Middle frontal gyrus (tissue), 1 donor: ENCODE results near the gene ZNF205.
"Not testable (repeated sequence)": the region's sequence is repeated elsewhere in the genome, so short reads cannot be mapped to it uniquely, and the experiment has no call there.

Experiments
- DNase-seq: peaks from one replicate; pipeline ENCODE4 v3.0.0-alpha.2; 2015; ENCODE audit warnings: low spot score; ENCODE audit errors: extremely low spot score

Gene ZNF205

DNA sequence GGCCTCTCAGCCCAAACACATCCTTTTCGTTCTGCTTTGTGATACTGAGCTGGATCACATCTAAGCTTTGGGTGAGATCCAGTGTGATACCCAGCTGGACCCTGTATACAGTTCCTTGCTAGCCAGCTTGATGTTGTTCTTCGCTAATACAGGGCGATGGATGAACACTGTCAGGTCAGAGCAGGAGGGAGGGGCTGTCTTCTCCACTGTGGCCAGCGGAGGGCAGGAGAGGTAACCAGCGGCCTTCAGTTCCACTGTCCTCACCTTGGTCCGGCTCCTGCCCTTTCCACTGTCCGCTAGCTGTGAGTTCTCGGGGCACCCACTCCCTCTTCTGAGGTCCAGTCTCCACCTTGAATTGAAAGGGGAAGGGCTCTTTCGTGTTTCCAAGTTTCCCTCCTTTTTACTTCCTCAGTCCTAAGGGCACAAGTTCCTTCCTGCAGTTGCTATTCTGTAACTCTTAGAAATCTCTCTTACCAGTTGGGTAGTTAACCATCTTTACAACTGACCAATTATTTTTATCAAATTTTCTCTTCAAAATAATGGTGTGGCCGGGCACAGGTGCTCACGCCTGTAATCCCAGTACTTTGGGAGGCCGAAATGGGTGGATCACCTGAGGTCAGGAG, 19.5 kb downstream of the ZNF205 start:
- no peak for DNase-seq

DNA sequence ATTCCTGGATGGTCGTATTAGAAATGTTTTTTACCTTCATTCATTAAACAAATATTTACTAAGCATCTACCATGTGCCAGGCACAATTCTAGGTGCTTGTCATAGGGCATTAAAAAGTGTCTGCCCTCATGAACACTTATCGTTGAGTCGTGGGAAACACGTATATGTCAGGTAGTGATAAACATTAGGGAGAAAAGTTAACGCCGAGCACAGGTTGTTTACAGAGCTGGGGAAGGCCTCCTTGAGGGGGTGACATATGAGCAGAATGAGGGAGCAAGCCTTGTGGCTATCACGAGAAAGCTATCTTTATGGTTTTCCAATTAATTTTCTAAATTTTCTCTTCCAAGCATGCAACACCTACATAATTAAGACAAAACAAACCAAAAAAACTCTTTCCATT, 21.5 kb downstream of the ZNF205 start:
- no peak for DNase-seq

DNA sequence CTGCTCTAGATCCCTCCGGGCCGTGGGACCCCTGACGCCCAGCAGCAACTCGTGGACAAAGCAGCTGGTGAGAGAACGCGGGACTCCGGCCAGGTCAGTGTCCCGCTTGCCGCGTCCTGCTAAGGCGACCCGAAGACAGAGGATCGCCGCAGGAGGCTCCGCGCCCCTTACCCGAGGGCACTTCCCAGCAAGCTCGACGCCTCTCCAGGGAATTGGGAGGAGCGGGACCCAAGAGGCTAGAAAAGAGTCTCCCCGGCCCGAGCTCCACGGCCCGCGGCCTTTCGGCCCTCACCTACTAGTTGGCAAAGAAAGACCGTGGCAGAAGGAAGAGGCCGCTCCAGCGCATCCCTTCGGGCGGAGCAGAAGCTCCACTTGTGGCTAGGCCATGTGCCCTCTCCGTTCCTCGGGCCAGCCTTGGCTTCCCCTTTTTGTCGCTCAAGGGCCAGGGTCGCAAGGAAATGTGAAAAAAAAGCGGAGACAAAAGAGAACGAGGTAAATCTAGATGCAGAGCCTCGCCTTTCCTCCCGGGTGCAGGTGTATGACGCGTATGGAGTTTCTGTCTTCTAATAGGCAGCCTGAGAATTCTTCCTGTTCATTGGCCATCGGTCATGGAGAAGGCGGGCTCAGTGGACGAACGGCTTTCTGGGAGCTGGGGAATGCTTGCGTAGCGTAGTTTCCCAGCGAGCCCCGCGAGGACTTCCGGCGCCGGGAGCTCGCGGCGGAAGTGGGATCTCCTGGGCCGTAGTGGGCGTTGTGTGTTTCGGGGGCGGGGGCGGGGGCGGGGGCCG, 22.1 kb downstream of the ZNF205 start, which contains the start of gene ZNF213:
ZNF213 (plus strand) TSS at position 692 of the 788 bp plus-strand sequence. CDS start 2,252 bp downstream, outside the sequence.
- DNase-seq: peak; percentile 94

DNA sequence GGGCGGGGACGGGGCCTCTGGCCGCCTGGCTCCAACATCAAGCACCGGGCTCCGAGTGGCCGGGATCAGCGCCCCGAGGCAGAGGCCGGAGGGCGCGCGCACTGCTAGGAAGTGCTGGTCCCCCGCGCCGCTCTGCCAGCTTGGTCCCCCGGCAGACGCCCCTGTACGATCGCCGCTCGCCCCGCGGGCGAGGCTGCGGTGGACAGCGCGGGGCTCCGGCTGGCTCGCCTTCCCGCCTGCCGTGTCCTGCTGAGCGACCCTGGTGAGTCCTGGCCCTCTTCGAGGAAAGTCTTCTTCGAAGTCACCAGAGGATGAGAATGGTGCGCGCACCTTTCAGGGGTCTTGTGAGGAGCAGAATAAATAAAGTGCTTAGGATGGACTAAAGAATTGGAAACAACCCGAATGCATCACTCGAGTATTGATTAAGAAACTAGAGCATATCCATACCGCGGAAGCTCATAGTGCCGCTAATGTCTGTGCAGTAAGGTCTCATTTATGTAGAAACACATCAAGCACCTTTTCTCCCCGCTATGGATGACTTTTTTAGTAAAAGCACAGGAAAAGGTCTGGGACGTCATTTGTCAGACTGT, 22.8 kb downstream of the ZNF205 start:
- DNase-seq: no peak

DNA sequence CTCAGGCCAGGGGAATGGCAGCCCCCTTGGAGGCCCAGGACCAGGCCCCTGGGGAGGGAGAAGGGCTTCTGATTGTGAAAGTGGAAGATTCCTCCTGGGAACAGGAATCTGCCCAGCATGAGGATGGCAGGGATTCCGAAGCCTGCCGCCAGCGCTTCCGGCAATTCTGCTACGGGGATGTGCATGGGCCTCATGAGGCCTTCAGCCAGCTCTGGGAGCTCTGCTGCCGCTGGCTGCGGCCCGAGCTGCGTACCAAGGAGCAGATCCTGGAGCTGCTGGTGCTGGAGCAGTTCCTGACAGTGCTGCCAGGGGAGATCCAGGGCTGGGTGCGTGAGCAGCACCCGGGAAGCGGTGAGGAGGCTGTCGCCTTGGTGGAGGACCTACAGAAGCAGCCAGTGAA, 24.9 kb downstream of the ZNF205 start:
- no peak for DNase-seq

- no peak for DNase-seq
Measured at GRCh38 chr16:3138342-3138741, 26.0 kb downstream of the ZNF205 start.

- DNase-seq: no peak
Measured at GRCh38 chr16:3138823-3139426, 26.5 kb downstream of the ZNF205 start.

GRCh38 chr16:3139561-3139960, 27.2 kb downstream of the ZNF205 start:
- not testable (repeated sequence) for DNase-seq

DNA sequence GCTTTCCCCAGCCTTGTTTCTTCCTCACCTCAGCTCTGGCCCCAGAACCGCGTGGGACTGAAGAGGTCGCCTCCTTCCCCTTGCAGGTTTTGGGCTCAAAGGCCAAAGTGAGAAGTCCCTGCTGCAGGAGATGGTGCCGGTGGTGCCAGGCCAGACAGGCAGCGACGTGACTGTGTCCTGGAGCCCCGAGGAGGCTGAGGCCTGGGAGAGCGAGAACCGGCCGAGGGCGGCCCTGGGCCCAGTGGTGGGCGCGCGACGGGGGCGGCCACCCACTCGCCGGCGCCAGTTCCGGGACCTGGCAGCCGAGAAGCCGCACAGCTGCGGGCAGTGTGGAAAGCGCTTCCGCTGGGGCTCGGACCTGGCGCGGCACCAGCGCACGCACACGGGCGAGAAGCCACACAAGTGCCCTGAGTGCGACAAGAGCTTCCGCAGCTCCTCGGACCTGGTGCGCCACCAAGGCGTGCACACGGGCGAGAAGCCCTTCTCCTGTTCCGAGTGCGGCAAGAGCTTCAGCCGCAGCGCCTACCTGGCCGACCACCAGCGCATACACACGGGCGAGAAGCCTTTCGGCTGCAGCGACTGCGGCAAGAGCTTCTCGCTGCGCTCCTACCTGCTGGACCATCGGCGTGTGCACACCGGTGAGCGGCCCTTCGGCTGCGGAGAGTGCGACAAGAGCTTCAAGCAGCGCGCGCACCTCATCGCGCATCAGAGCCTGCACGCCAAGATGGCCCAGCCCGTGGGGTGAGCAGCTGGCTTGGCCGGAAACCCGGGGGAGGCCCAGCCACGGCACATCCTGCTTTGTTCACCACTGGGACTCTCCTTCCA, 28.4 kb downstream of the ZNF205 start:
- DNase-seq: no peak

GRCh38 chr16:3141781-3142311, 29.5 kb downstream of the ZNF205 start:
- DNase-seq: no peak

DNA sequence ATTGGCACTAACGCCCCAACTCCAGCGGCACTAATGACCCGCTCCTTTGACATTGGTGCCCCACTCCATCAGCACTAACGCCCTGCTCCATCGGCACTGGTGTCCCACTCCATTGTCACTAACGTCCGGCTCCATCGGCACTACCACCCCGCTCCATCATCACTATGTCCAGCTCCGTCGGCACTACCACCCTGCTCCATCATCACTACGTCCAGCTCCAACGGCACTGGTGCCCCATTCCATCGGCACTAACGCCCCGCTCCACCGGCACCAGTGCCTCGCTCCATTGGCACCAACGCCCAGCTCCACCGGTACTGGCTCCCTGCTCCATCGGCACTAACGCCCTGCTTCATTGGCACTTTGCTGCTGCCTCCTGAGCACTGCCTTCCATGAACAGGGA, 29.9 kb downstream of the ZNF205 start:
- DNase-seq: no peak

- no peak for DNase-seq
Measured at GRCh38 chr16:3142770-3143169, 30.4 kb downstream of the ZNF205 start.

GRCh38 chr16:3143189-3143588, 30.8 kb downstream of the ZNF205 start:
- DNase-seq: no peak

GRCh38 chr16:3143598-3144320, 31.4 kb downstream of the ZNF205 start:
- DNase-seq: no peak

DNA sequence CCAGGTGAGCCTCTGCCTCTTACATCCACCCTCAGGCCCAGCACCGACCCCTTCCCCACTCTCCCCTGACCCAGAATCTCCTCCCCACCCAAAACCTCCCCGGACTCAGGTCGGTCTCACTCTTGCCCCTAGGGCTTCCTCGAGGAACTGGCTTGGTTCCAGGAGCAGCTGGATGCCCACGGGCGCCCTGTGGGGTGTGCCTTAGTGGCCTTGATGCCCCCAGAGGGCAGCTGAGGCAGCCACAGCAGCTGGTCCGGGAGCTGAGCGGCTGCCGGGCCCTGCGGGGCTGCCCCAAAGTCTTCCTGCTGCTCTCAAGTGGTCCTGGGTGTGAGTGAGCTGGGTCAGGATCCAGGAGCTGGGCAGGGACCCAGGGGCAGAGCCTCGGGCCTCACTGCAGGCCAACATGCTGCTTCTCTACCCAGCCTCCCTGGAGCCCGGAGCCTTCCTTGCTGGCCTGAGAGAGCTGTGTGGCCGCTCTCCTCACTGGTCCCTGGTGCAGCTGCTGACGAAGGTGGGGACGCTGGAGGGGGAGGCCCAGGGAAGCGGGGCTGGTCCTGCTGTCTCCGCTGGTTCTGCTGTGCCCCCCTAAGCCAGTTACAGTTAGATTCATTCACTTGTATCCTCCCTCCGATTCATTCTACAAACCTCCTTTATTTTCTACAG, 32.1 kb downstream of the ZNF205 start:
- DNase-seq: no peak

DNA sequence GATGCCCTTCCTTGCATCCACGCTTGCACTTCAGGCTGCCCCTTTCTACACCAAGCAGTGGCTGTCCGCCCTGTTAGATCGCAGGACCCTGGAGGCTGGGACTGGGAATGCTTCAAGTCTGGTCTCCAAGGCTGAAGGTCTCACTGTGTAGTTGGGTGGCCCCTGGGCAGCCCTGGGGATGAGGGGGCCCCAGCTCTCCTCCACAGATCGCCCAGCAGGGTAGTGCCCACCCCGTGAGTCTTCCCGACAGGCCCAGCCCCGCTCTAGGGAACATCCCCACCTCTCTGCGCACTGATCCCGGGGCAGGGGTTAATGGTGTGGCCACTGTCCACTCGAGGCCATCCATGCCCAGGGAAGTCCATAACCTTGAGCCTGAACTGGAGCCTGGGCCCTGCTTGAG, 32.8 kb downstream of the ZNF205 start:
- DNase-seq: no peak

- DNase-seq: no peak
Measured at GRCh38 chr16:3145660-3146059, 33.3 kb downstream of the ZNF205 start.

GRCh38 chr16:3147046-3147756, 34.8 kb downstream of the ZNF205 start:
- no peak for DNase-seq

- no peak for DNase-seq
Measured at GRCh38 chr16:3147757-3148104, 35.3 kb downstream of the ZNF205 start.
